Fibroblast of skin of right biceps (primary cell): ENCODE measurements around the gene CHAF1A.

ENCODE experiments used
- DNase-seq: peaks from one replicate; pipeline ENCODE4 v3.0.0-alpha.2; 2013

The CHAF1A gene

GRCh38 chr19:4379383-4380253 is 22.8 kb upstream of the CHAF1A start:
- DNase-seq = no peak

DNA sequence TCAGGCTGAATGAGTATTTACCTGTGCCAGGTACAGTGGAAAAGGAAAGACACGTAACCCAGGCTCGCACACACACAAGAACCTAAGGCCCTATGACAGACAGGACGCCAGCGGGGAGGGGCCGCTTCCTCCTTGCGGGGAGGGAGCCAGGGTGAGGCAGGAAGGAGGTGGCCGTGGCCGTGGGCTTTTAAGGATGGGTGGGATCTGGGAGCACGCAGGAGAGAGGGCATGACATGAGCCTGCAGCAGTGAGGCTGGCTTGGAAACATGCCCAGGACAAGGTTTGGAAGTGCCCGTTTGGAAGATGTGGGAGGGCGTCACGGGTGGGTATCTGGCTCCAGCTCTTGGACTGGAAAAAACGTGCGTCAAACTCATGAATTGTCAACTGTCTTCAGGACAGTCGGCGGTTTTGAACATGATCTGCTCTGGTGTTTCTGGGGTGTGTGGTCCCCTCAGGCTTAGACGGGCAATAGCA is 22.1 kb upstream of the CHAF1A start:
- DNase-seq = no peak

- DNase-seq = no peak
These were observed 17.0 kb upstream of the CHAF1A start for GRCh38 chr19:4385291-4386040.

DNA sequence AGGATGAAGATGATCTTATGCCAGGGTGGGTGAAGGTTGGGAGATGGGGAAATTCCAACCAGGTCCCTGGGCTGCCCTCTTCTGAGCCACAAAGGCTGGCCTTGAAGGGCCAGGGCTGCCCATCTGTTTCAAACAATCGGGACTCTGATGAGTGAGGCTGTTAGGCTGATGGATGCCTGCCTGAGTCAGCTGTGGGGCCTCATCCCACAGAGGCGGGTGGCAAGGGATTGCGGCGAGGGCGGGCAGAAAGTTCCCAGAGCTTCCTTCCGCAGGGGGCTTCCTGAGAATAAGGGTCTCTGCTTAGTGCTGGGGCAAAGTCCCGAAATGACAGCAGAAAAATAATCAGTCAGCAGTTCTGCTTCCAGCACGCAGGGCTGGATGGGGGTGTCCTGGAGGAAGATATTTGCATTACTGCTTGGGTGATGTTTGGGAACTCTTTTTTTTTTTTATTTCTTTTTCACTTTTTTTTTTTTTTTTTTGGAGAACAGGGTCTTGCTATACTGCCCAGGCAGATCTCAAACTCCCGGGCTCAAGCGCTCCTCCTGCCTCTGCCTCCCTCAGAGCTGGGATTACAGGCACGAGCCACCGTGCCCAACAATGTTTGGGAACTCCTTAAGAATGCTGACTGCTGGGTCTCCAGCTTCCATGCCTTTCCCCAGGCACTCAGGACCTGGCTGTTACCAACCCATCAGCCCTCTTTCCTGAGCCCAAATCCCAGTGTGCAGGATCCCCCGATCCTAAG is 16.2 kb upstream of the CHAF1A start:
- peak; percentile 36 for DNase-seq

DNA sequence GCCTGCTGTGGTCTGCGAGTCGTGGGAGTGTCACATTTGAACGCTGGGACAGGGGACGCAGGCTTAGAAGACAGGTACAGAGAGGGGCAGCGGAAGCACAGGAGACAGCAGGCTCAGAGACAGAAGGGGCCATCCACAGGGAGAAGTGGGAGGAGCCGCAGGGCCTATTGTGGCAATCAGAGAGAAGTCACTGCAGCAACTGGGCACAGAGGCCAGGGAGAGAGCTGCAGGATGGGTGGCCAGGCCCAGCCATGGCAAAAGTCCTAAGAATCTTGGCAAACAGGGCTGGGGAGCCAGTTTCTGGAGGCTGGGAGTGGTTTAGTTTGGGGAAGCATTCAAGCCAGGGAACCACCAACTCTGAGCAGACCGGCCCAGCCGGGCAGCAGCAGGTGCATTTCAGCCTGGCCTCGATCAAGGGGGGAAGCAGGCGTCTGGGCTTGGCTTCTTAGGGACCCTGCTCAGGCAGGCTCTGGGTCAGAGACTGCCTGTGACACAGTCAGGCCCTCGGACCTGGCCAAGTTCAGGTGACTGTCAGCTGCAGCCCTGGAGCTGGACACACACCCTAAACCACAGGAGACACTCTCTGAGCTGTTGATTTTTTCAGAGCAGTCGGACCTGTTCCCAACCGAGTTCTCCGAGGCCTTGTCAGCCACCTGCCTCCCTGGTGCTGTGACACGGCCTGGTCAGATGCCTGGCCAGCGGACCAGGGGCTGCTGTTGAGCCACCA is 13.9 kb upstream of the CHAF1A start:
- no peak for DNase-seq

GRCh38 chr19:4389064-4389375 is 13.4 kb upstream of the CHAF1A start:
- no peak for DNase-seq

GRCh38 chr19:4389511-4390016 is 12.9 kb upstream of the CHAF1A start:
- no peak for DNase-seq

- DNase-seq = peak; percentile 48
These were observed 12.3 kb upstream of the CHAF1A start for GRCh38 chr19:4390017-4390566.

GRCh38 chr19:4390567-4391305 is 11.7 kb upstream of the CHAF1A start:
- DNase-seq = peak; percentile 56

DNA sequence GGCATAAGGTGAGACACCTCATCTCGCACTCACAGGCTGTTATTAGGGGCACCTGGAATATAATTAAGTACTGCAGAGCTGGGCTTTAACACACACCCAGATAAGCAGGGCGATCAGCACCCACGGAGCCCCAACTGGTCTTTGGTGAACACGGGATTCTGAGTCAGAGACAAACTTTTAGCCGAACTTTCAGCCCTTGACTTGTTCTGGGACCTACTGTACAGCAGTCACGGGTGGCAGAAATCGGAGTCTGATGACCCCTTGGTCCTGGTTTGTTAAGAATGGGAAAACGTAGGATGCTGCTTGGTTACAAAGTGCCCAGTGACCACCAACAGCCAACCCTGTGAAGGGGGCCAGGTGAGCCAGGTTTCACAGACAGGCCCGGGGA is 11.1 kb upstream of the CHAF1A start:
- no peak for DNase-seq

- DNase-seq = peak; percentile 39
These were observed 10.5 kb upstream of the CHAF1A start for GRCh38 chr19:4391701-4392483.

DNA sequence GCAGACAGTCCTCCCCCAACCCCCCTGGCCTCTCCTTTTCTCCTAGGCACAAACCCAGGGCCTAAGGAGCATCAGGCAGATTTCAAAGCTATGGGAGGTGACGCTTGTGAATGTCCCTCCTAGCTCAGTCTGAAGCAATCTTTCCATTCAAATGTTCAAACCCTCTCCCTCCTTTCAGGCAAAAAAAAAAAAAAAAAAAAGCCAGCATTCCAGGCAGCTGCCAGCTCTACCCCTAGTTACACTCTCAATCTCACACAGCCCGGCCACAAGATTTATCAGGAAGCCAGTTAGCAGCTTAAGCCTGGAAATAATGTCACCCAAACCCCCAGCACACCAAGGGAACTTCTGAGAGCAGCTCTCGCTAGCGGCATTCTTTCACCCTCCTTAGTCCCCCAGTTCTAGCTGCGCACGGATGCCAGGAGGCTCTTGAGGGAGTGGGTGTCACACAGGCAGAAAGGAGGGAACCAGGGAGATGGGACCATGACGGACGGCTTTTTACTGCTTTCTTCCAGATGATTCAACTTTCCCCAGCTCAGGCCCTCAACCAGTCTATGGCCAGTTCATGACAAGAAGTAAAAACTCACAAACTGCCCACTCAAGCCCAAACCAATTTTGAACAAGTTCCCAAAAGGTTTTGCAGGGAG is 8.4 kb upstream of the CHAF1A start:
- DNase-seq = peak; percentile 55

- no peak for DNase-seq
These were observed 5.3 kb upstream of the CHAF1A start for GRCh38 chr19:4396949-4397783.

DNA sequence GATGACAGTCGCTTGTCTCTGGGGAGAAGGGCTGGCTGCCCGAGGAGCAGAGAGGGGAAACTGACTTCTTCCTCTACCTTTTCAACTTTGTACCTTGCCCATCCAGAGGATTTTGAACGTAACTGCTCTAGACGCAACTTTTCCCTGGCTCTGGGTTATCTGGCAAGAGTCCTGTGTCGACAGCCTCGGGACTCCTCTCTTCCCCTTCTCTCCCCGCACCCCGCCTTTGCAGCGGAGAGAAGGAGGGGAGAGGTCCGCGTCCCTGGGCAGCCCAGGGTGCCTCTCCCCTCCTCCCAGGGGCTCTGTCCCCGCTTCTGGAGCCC is 2.7 kb upstream of the CHAF1A start:
- no peak for DNase-seq

DNA sequence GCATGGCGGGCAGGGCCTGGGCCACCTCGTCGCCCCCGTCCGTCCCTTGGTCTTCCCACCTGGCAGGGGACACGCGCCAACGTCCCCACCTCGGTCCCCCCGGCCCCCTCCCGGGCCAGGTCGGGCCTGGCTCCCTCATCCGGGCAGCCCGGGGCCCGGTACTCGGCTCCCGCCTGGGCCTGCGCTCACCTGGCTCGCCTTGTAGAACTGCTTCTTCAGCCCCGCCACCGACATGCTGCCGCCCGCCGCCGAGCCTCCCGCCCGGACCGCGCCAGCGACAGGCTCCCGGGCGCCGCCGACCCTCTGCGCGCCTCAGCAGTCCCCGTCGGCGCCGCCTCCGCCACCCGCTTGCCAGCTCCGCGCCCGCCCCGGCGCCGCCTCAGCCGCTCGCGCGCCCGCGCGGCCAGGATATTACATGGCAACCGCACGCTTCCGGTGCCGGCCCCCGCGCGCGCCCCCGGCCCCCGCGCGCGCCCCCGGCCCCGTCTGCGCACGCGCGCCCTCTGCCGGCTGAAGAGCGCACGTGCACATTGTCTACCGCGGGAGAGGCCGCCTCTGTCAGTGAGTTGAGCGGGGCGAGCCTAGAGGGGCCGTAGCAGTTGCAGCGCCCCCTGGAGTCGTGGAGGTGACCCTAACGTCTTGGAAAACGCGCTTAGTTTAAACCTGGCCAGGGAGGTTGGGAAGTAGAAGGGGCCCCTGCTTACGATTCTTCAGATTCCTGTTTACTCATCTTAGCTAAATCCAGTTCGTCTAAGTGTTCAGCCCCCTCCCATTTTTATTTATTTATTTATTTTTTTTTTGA is 2.1 kb upstream of the CHAF1A start, which contains the start of gene SH3GL1:
Gene SH3GL1, minus strand, starts transcription at position 413 of the 802 bp plus-strand sequence. Its CDS starts 179 bp downstream, at position 234.
- peak; percentile 90 for DNase-seq

- no peak for DNase-seq
These were observed 670 bp upstream of the CHAF1A start for GRCh38 chr19:4401769-4402170.

DNA sequence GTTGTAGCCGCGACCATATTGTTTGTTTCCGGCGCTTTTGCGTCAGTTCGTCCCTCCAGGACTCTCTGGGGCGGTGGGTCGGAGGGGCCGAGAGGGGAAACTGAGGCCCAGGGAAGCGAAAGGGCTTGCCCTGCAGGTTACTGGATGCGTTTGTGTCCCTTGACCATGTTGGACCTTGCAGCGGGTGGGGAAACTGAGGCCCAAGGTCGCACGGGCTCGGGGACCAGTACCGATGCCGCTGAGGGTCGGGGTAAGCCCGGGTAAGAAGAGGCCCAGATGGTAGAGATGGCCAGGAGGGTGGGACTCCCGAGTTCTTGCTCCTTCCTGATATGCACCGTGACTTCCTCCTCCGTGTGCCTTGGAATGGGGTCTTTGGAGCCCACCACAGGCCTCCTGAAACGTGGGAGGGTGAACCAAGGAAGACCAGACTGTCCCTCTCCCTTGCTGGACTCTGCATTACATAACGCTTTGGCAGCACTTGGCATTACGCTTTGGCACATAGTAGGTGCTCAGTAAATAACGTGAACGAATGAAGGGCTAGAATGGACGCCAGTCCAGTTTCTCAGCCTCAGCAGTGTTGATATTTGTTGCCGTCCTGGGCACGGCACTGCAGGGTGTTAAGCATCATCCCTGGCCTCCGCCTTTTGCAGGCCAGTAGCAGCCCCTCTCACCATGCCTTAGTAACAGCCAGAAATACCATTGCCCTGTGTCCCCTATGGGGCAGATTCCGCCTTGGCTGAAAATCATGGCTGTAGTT is 743 bp downstream of the CHAF1A start:
- DNase-seq = no peak

GRCh38 chr19:4405977-4406376 is 3.5 kb downstream of the CHAF1A start:
- no peak for DNase-seq
